DOHH2 (cell line): Measurements from ENCODE around the gene CORO2B.

Experiments used
- CTCF ChIP-seq: fragments of 200-600 bp; sonication (generic); IDR thresholded peaks from one replicate; pipeline ENCODE4 v1.5.1; 2014; ENCODE audit warnings: antibody characterized with exemption, mild to moderate bottlenecking, low read depth, low read length; ENCODE audit not compliant: poor library complexity, severe bottlenecking
- EZH2phosphoT487 ChIP-seq: fragments of 200-600 bp; sonication (generic); IDR thresholded peaks from 2 replicates; pipeline ENCODE4 v1.6.1; 2017; ENCODE audit warnings: borderline replicate concordance, mild to moderate bottlenecking, antibody characterized with exemption, low read length, moderate library complexity, mixed read lengths

- no peak for TF ChIP-seq CTCF
- no peak for TF ChIP-seq EZH2phosphoT487
These were observed 19.7 kb downstream of the CORO2B start for GRCh38 chr15:68598171-68599152.
